Neural progenitor cell (in vitro differentiated cells): ENCODE data around the gene ANO7.

Experiments used
- EZH2phosphoT487 ChIP-seq: fragments of 200-600 bp; sonication (generic); IDR thresholded peaks from 2 replicates; pipeline ENCODE4 v1.6.1; 2017; ENCODE audit warnings: antibody characterized with exemption
- TF ChIP-seq, protein P1 (sequence below): fragments of 200-600 bp; sonication (generic); IDR thresholded peaks from 2 replicates; pipeline ENCODE4 v1.5.1; 2017; ENCODE audit warnings: antibody characterized with exemption, mild to moderate bottlenecking

DNA sequence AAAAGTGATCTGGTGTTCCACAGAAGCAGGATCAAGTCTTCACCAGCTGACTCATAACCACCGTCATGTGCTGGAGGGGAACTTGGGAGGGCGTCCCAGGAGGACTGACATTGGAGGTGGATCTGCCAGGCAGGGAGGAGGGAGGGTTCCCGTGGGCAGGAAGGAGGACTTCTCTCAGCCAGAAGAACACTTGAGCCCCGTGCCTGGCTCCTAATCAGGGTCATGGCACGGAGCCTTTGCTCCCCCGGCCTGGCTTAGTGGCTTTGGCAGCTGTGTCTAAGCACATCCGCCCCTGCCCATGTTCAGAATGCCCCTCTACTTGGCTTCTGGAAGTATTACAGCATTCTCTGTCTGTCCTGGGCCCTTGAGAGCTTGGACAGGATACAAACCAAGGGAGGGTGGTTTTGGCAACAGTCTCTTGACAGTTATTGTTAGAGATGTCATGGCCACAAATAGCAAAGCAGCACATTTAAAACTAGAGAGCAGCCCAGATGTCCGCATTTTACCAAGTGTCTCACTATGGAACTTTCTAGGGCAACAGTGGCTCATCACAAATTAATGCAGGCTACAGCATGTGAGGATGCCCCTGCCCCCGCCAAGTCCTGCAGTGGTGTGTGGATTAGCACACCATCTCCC lies 26.7 kb upstream of the ANO7 start:
- TF ChIP-seq, protein P1, sequence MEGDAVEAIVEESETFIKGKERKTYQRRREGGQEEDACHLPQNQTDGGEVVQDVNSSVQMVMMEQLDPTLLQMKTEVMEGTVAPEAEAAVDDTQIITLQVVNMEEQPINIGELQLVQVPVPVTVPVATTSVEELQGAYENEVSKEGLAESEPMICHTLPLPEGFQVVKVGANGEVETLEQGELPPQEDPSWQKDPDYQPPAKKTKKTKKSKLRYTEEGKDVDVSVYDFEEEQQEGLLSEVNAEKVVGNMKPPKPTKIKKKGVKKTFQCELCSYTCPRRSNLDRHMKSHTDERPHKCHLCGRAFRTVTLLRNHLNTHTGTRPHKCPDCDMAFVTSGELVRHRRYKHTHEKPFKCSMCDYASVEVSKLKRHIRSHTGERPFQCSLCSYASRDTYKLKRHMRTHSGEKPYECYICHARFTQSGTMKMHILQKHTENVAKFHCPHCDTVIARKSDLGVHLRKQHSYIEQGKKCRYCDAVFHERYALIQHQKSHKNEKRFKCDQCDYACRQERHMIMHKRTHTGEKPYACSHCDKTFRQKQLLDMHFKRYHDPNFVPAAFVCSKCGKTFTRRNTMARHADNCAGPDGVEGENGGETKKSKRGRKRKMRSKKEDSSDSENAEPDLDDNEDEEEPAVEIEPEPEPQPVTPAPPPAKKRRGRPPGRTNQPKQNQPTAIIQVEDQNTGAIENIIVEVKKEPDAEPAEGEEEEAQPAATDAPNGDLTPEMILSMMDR = no peak
- TF ChIP-seq EZH2phosphoT487 = no peak
